Fibroblast of lung (primary cell): ENCODE measurements around the gene TNFRSF11A.

ENCODE experiments used
- EZH2 ChIP-seq: IDR thresholded peaks from 2 replicates; pipeline ENCODE4 v1.5.1; 2012; ENCODE audit warnings: low read length, control low read depth, mild to moderate bottlenecking; ENCODE audit errors: missing control alignments
- TF ChIP-seq, protein P1 (sequence below), 2 donors: IDR thresholded peaks in 1 of 2; conservative IDR thresholded peaks in 1 of 2; 1 replicate in 1 of 2; 2 replicates in 1 of 2; pipeline ENCODE4 v1.5.1; 2011 to 2012; ENCODE audit warnings: low read length in 2 of 2, control low read depth in 1 of 2, inconsistent platforms in 1 of 2, low read depth in 1 of 2, mild to moderate bottlenecking in 1 of 2

DNA sequence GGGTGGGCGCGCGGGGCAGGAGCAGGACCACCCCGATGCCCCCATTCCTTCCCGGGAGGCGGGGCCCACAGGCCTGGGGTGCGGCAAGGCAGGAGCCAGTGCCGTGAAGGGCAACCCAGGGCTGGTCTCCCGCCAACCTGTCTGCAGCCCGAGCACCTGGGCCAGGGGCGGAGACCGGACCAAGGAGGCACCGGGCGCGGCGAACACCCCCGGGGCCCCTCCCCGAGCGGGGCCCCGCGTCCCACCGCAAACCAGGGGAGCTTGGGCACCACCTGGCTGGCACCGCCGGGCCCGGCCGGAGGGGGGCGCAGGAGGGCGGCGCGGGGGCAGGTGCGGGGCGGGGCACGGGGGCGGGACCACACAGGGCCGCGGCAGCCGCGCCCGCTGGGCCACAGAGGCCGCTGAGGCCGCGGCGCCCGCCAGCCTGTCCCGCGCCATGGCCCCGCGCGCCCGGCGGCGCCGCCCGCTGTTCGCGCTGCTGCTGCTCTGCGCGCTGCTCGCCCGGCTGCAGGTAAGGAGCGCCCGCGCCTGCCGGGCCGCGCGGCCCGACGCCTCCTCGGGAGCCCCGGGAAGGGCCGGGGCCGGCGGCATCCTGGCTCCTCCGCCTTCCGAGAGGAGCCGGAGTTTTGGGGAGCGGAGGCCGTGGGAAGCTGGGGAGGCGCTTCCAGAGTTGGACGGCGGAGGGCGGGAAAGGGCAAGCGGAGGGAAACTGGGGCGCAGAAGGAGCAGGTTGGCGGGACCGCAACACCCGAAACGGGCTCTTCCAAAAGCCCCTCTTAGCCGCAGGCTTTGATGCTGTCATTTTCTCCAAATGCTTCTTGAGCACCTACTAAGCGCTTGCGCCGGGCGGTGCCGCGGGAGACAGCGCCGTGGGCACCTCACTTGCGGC lies at the start of gene TNFRSF11A:
- TF ChIP-seq, protein P1, sequence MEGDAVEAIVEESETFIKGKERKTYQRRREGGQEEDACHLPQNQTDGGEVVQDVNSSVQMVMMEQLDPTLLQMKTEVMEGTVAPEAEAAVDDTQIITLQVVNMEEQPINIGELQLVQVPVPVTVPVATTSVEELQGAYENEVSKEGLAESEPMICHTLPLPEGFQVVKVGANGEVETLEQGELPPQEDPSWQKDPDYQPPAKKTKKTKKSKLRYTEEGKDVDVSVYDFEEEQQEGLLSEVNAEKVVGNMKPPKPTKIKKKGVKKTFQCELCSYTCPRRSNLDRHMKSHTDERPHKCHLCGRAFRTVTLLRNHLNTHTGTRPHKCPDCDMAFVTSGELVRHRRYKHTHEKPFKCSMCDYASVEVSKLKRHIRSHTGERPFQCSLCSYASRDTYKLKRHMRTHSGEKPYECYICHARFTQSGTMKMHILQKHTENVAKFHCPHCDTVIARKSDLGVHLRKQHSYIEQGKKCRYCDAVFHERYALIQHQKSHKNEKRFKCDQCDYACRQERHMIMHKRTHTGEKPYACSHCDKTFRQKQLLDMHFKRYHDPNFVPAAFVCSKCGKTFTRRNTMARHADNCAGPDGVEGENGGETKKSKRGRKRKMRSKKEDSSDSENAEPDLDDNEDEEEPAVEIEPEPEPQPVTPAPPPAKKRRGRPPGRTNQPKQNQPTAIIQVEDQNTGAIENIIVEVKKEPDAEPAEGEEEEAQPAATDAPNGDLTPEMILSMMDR (conservative IDR thresholded peaks at IDR 0.05 in 1 of 2, IDR thresholded peaks at IDR 0.05 in 1 of 2; ENCODE audit: low read depth in 1 of 2, low read length in 2 of 2), result no peak
- no peak for TF ChIP-seq EZH2
